ENCODE results near the gene GDNF.

The GDNF gene

DNA sequence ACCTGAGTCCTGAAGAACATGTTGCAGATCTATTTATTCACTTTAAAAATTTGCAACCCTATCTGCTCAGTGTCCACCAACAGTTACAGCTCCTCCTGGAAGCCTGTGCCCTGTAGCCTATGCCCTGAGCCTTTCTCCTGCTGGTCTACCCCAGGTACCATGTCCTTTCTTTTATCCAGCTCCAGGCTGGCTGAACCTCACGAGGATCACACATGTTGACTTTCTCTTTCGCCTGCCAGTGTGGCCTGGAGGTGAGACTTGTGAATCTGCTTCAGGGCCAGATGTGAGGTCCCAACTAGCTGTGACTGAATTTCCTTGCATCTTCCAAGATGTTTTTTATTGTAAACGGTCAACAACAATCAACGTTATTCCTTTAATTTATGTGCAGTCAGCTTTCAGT is 70.7 kb downstream of the GDNF start:
- H3K4me3 ChIP-seq (replicated peaks; ENCODE audit: low read depth, low read length): no peak overlapping the region

GRCh38 chr5:37768371-37768770 is 71.5 kb downstream of the GDNF start:
- Histone ChIP-seq H3K4me3 (replicated peaks; ENCODE audit: low read depth, low read length) (no peak overlapping the region), H3K36me3 (ENCODE audit: control insufficient read depth, insufficient read depth, low read length) (no peaks in the 10 kb centered on the region), H3K27me3 (replicated peaks; ENCODE audit: control insufficient read depth, insufficient read depth, low read length) (no peaks in the 10 kb centered on the region)
- TF ChIP-seq CTCF (IDR thresholded peaks at IDR 0.05; ENCODE audit: insufficient read depth, low read length, poor library complexity, severe bottlenecking): no peak
- DNase-seq (ENCODE audit: extremely low read depth, insufficient read length): no peak

More for the DNA sequence above, 70.7 kb downstream of the GDNF start:
- no peak for DNase-seq (ENCODE audit: extremely low read depth, insufficient read length)
- Histone ChIP-seq H3K36me3 (ENCODE audit: control insufficient read depth, insufficient read depth, low read length) (no peaks in the 10 kb centered on the region), H3K27me3 (replicated peaks; ENCODE audit: control insufficient read depth, insufficient read depth, low read length) (no peaks in the 10 kb centered on the region)
- no peak for TF ChIP-seq CTCF (IDR thresholded peaks at IDR 0.05; ENCODE audit: insufficient read depth, low read length, poor library complexity, severe bottlenecking)

- DNase-seq (ENCODE audit: extremely low read depth, insufficient read length): no peak
- no peak for TF ChIP-seq CTCF (IDR thresholded peaks at IDR 0.05; ENCODE audit: insufficient read depth, low read length, poor library complexity, severe bottlenecking)
These were observed 71.9 kb downstream of the GDNF start for GRCh38 chr5:37767961-37768360.

GRCh38 chr5:37767251-37767650 is 72.6 kb downstream of the GDNF start:
- no peaks in the 10 kb centered on the region for H3K27me3 ChIP-seq (replicated peaks; ENCODE audit: control insufficient read depth, insufficient read depth, low read length)
- DNase-seq (ENCODE audit: extremely low read depth, insufficient read length): no peak
- TF ChIP-seq CTCF (IDR thresholded peaks at IDR 0.05; ENCODE audit: insufficient read depth, low read length, poor library complexity, severe bottlenecking): no peak
- H3K36me3 ChIP-seq (ENCODE audit: control insufficient read depth, insufficient read depth, low read length): no peaks in the 10 kb centered on the region
- H3K4me3 ChIP-seq (replicated peaks; ENCODE audit: low read depth, low read length): no peak overlapping the region

More at GRCh38 chr5:37767961-37768360, 71.9 kb downstream of the GDNF start:
- Histone ChIP-seq H3K4me3 (replicated peaks; ENCODE audit: low read depth, low read length) (no peak overlapping the region), H3K27me3 (replicated peaks; ENCODE audit: control insufficient read depth, insufficient read depth, low read length) (no peaks in the 10 kb centered on the region), H3K36me3 (ENCODE audit: control insufficient read depth, insufficient read depth, low read length) (no peaks in the 10 kb centered on the region)
